ENCODE results near the gene MAP3K1.

The MAP3K1 gene

DNA sequence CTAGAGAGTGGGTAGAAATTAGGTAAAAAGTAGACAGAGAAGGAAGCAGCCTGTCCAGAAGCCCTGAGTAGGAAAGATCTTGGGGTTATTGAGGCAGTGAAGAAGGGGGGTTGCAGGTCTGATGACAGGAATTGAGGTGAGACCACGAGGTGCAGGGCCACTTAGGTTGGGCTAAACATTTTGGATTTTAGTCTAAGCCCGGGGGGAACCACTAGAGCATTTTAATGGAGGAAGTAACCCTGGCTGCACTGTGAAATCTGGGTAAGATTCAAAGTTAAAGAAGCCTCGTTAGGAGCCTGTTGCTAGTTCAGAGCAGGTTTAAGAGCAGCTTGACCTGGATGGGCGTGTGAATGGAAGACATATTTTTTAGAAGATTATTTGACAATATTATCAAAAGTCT is 38.3 kb downstream of the MAP3K1 start:
- H3K4me2 ChIP-seq (ENCODE audit: low read length, poor library complexity, severe bottlenecking), result no peak overlapping the region
- H3K18ac ChIP-seq (ENCODE audit: low read depth in 1 of 2, low read length in 2 of 2), result peak overlapping the region; percentile 11 to 88
- 91% methylated on average over 3 of the region's 4 CpGs for WGBS
- DNase-seq, result no peak
- H3K36me3 ChIP-seq (ENCODE audit: control insufficient read depth in 1 of 2, insufficient read depth in 2 of 2, low read depth in 1 of 2, low read length in 2 of 2), result no peaks in the 10 kb centered on the region
- H3K27me3 ChIP-seq (ENCODE audit: control insufficient read depth in 1 of 2, insufficient read depth in 1 of 2, low read length in 2 of 2), result no peaks in the 10 kb centered on the region
- H2BK15ac ChIP-seq (ENCODE audit: low read depth, poor library complexity, severe bottlenecking), result no peak overlapping the region
- H3K9ac ChIP-seq (ENCODE audit: low read length), result no peak overlapping the region
- no peak overlapping the region for H2AFZ ChIP-seq (ENCODE audit: low read depth, low read length)
- H3K23ac ChIP-seq (ENCODE audit: low read length in 2 of 2), result no peak overlapping the region
- H3K9me3 ChIP-seq (ENCODE audit: control insufficient read depth, low read length), result no peaks in the 10 kb centered on the region
- no peak overlapping the region for H3K14ac ChIP-seq (ENCODE audit: low read length in 2 of 2)
- H3K4me1 ChIP-seq (ENCODE audit: control insufficient read depth, insufficient read depth, low read depth, low read length), result peaks cover 5% of the 10 kb centered on the region
- no peak overlapping the region for H4K8ac ChIP-seq (ENCODE audit: low read length)
- H2BK12ac ChIP-seq (ENCODE audit: low read length in 2 of 2), result peak overlapping the region in 1 of 2 experiments; percentile 77
- no peak overlapping the region for H3K4me3 ChIP-seq (ENCODE audit: insufficient read depth in 1 of 2, low read depth in 1 of 2, low read length in 2 of 2)
- peak overlapping the region; percentile 9 for H2AK5ac ChIP-seq (ENCODE audit: low read length, severe bottlenecking)
- peak overlapping the region; percentile 21 for H2BK120ac ChIP-seq (ENCODE audit: low read depth, low read length)
- peak overlapping the region; percentile 14 for H4K91ac ChIP-seq (ENCODE audit: low read length)
- H2BK5ac ChIP-seq (ENCODE audit: low read depth, low read length, poor library complexity, severe bottlenecking), result no peak overlapping the region
- peak overlapping the region in 1 of 2 experiments; percentile 67 for H3K4ac ChIP-seq (ENCODE audit: low read depth in 1 of 2, low read length in 2 of 2)
- H3K27ac ChIP-seq (ENCODE audit: low read length, poor library complexity, severe bottlenecking), result no peak overlapping the region
- peaks cover 8% of the 10 kb centered on the region for H3K79me1 ChIP-seq (replicated peaks; ENCODE audit: low read length, poor library complexity, severe bottlenecking)

DNA sequence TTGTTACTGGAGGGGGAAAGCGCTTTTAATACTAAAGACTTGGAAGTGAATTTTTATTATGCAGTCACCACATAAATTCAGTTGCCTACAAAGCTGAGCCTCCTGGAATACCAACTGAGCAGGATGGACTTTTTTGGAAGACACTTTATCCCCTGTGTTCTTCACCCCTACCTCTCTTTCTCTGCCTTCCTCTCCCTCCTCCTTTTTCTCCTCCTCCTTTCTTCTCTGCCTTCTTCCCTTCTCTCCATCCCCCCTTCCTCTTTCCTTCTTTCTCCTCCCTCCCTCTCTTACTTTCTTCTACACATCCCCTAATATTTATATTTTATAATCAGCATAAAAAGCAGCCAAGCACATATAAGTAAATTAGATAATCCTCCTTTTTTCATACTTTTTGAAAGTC is 39.6 kb downstream of the MAP3K1 start:
- Histone ChIP-seq H4K91ac (ENCODE audit: low read length) (no peak overlapping the region), H3K79me1 (replicated peaks; ENCODE audit: low read length, poor library complexity, severe bottlenecking) (peaks cover 13% of the 10 kb centered on the region), H2AFZ (ENCODE audit: low read depth, low read length) (no peak overlapping the region), H2BK15ac (ENCODE audit: low read depth, poor library complexity, severe bottlenecking) (no peak overlapping the region), H2BK120ac (ENCODE audit: low read depth, low read length) (peak overlapping the region; percentile 8), H3K36me3 (ENCODE audit: control insufficient read depth in 1 of 2, insufficient read depth in 2 of 2, low read depth in 1 of 2, low read length in 2 of 2) (peaks cover 0 to 3% of the 10 kb centered on the region in 2 experiments), H3K18ac (ENCODE audit: low read depth in 1 of 2, low read length in 2 of 2) (peak overlapping the region in 1 of 2 experiments; percentile 70), H2AK5ac (ENCODE audit: low read length, severe bottlenecking) (no peak overlapping the region), H3K9ac (ENCODE audit: low read length) (no peak overlapping the region), H3K4me1 (ENCODE audit: control insufficient read depth, insufficient read depth, low read depth, low read length) (peaks cover 3% of the 10 kb centered on the region), H3K4me2 (ENCODE audit: low read length, poor library complexity, severe bottlenecking) (no peak overlapping the region), H3K14ac (ENCODE audit: low read length in 2 of 2) (no peak overlapping the region), H3K27me3 (ENCODE audit: control insufficient read depth in 1 of 2, insufficient read depth in 1 of 2, low read length in 2 of 2) (no peaks in the 10 kb centered on the region), H3K27ac (ENCODE audit: low read length, poor library complexity, severe bottlenecking) (no peak overlapping the region), H2BK12ac (ENCODE audit: low read length in 2 of 2) (no peak overlapping the region), H3K4me3 (ENCODE audit: insufficient read depth in 1 of 2, low read depth in 1 of 2, low read length in 2 of 2) (no peak overlapping the region), H3K23ac (ENCODE audit: low read length in 2 of 2) (no peak overlapping the region), H3K9me3 (ENCODE audit: control insufficient read depth, low read length) (no peaks in the 10 kb centered on the region), H4K8ac (ENCODE audit: low read length) (no peak overlapping the region), H3K4ac (ENCODE audit: low read depth in 1 of 2, low read length in 2 of 2) (peak overlapping the region in 1 of 2 experiments; percentile 61), H2BK5ac (ENCODE audit: low read depth, low read length, poor library complexity, severe bottlenecking) (no peak overlapping the region)
- DNase-seq, result no peak
- 100% methylated on average over 1 of the region's 1 CpG for WGBS

DNA sequence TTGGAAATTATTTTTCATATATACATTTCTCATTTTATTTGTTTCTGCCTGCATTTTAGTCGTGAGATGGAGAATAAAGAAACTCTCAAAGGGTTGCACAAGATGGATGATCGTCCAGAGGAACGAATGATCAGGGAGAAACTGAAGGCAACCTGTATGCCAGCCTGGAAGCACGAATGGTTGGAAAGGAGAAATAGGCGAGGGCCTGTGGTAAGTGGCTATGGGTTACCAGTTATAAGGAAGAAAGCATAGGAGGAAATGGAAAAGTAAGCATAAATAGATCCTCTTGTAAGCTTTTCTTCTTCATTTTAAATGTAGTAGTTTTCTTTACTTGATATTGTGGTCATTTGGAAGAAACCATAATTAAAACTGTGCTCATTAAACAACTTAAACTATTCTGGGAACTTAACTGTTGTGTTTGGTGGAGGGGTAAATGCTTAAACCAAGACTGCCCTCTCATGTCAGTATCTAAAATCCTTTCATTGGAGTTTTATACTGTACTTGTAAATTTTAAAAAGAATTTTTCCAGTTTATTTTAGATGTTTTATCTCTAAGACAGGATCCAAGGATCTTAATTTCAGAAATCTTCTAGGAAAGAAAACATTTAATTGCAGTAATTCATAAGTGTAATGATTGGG is 41.3 kb downstream of the MAP3K1 start:
- Histone ChIP-seq H3K27ac (ENCODE audit: low read length, poor library complexity, severe bottlenecking) (no peak overlapping the region), H3K79me1 (replicated peaks; ENCODE audit: low read length, poor library complexity, severe bottlenecking) (peaks cover 13% of the 10 kb centered on the region), H3K4me2 (ENCODE audit: low read length, poor library complexity, severe bottlenecking) (no peak overlapping the region), H3K4ac (ENCODE audit: low read depth in 1 of 2, low read length in 2 of 2) (no peak overlapping the region), H3K23ac (ENCODE audit: low read length in 2 of 2) (no peak overlapping the region), H2BK5ac (ENCODE audit: low read depth, low read length, poor library complexity, severe bottlenecking) (no peak overlapping the region), H3K14ac (ENCODE audit: low read length in 2 of 2) (no peak overlapping the region), H3K4me1 (ENCODE audit: control insufficient read depth, insufficient read depth, low read depth, low read length) (peaks cover under 1% of the 10 kb centered on the region), H3K9me3 (ENCODE audit: control insufficient read depth, low read length) (no peaks in the 10 kb centered on the region), H2BK120ac (ENCODE audit: low read depth, low read length) (no peak overlapping the region), H2AFZ (ENCODE audit: low read depth, low read length) (no peak overlapping the region), H3K27me3 (ENCODE audit: control insufficient read depth in 1 of 2, insufficient read depth in 1 of 2, low read length in 2 of 2) (no peaks in the 10 kb centered on the region), H2BK15ac (ENCODE audit: low read depth, poor library complexity, severe bottlenecking) (no peak overlapping the region), H2AK5ac (ENCODE audit: low read length, severe bottlenecking) (no peak overlapping the region), H4K8ac (ENCODE audit: low read length) (no peak overlapping the region), H2BK12ac (ENCODE audit: low read length in 2 of 2) (no peak overlapping the region), H3K9ac (ENCODE audit: low read length) (no peak overlapping the region), H3K4me3 (ENCODE audit: insufficient read depth in 1 of 2, low read depth in 1 of 2, low read length in 2 of 2) (no peak overlapping the region), H3K18ac (ENCODE audit: low read depth in 1 of 2, low read length in 2 of 2) (no peak overlapping the region), H3K36me3 (ENCODE audit: control insufficient read depth in 1 of 2, insufficient read depth in 2 of 2, low read depth in 1 of 2, low read length in 2 of 2) (peaks cover 0 to 3% of the 10 kb centered on the region in 2 experiments), H4K91ac (ENCODE audit: low read length) (no peak overlapping the region)
- no peak for DNase-seq
- WGBS, result 98% methylated on average over 5 of the region's 5 CpGs

DNA sequence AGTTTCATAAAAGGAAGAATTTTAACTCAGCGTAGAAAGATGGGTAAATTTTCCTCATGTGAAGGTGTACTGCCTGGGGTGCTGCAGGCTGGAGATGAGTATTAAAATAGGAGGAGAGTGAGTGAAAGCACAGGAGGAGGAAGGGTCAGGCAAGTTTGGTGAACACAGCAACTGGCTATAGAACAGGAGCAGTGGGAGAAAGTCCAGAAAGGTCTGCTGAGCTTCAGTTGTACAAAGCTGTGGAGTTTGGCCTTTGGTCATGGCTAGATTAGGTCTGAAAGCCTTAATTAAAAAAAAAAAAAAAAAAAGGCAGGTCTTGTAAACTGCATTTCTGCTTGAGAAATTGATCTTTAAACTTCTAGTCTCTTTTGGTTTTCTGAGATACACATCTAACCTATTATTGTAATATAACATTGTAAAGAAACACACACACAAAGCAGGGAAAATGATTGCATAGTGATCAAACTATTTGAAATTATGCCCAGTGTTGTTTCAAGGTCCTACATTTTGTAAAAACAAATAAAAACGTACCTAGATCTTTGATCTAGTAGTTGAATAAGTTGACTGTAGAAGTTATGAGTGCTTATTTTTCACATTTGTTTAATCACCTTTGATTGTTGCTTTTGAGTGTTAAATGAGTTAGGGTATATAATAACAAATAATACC is 43.6 kb downstream of the MAP3K1 start:
- Histone ChIP-seq H2BK12ac (ENCODE audit: low read length in 2 of 2) (no peak overlapping the region), H3K18ac (ENCODE audit: low read depth in 1 of 2, low read length in 2 of 2) (no peak overlapping the region), H2AFZ (ENCODE audit: low read depth, low read length) (no peak overlapping the region), H3K9me3 (ENCODE audit: control insufficient read depth, low read length) (no peaks in the 10 kb centered on the region), H3K14ac (ENCODE audit: low read length in 2 of 2) (no peak overlapping the region), H3K4ac (ENCODE audit: low read depth in 1 of 2, low read length in 2 of 2) (no peak overlapping the region), H2AK5ac (ENCODE audit: low read length, severe bottlenecking) (no peak overlapping the region), H3K23ac (ENCODE audit: low read length in 2 of 2) (no peak overlapping the region), H3K4me3 (ENCODE audit: insufficient read depth in 1 of 2, low read depth in 1 of 2, low read length in 2 of 2) (no peak overlapping the region), H4K8ac (ENCODE audit: low read length) (no peak overlapping the region), H4K91ac (ENCODE audit: low read length) (no peak overlapping the region), H2BK15ac (ENCODE audit: low read depth, poor library complexity, severe bottlenecking) (no peak overlapping the region), H3K79me1 (replicated peaks; ENCODE audit: low read length, poor library complexity, severe bottlenecking) (peaks cover 15% of the 10 kb centered on the region), H3K36me3 (ENCODE audit: control insufficient read depth in 1 of 2, insufficient read depth in 2 of 2, low read depth in 1 of 2, low read length in 2 of 2) (peaks cover 3 to 4% of the 10 kb centered on the region in 2 experiments), H3K4me1 (ENCODE audit: control insufficient read depth, insufficient read depth, low read depth, low read length) (no peaks in the 10 kb centered on the region), H3K27ac (ENCODE audit: low read length, poor library complexity, severe bottlenecking) (no peak overlapping the region), H2BK120ac (ENCODE audit: low read depth, low read length) (no peak overlapping the region), H3K27me3 (ENCODE audit: control insufficient read depth in 1 of 2, insufficient read depth in 1 of 2, low read length in 2 of 2) (no peaks in the 10 kb centered on the region), H3K4me2 (ENCODE audit: low read length, poor library complexity, severe bottlenecking) (no peak overlapping the region), H3K9ac (ENCODE audit: low read length) (no peak overlapping the region), H2BK5ac (ENCODE audit: low read depth, low read length, poor library complexity, severe bottlenecking) (no peak overlapping the region)
- 97% methylated on average over 1 of the region's 2 CpGs for WGBS
- DNase-seq, result no peak
